GM12892 (cell line): ENCODE data around the gene SLC39A11.

Source experiments
- POLR2A ChIP-seq: IDR thresholded peaks from 2 replicates; pipeline ENCODE4 v1.6.1; 2011; ENCODE audit warnings: low read depth, low read length, control low read depth
- POLR2AphosphoS5 ChIP-seq: IDR thresholded peaks from 2 replicates; pipeline ENCODE4 v1.6.1; 2011; ENCODE audit warnings: low read depth, low read length, control low read depth

DNA sequence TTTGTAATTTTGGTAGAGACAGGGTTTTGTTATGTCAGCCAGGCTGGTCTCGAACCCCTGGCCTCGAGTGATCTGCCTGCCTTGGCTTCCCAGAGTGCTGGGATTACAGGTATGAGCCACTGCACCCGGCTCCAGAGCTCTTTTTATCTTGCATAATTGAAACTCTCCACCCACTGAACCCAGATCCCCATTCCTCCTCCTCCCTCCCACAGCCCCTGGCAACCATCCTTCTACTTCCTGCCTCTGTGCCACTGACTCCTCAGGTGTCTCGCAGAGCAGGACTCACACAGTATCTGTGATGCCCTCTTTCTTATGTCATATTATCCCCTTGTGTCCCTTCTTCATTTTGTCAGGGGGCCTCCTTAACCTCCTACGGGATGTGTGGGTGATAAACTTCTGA lies 340.7 kb downstream of the SLC39A11 start:
- no peak for TF ChIP-seq POLR2AphosphoS5
- no peak for TF ChIP-seq POLR2A
